Activated CD4-positive, CD25-positive, alpha-beta regulatory T cell treated with anti-CD3 and anti-CD28 coated beads, Interleukin-2, amount 50 U/mL, for 24 hours (primary cell): ENCODE results near the gene DZIP1.
"Not testable (repeated sequence)": the region's sequence is repeated elsewhere in the genome, so short reads cannot be mapped to it uniquely, and the experiment has no call there.

ENCODE experiments used
- ATAC-seq, 2 donors: fragments of 150-1000 bp; cut with Tn5 transposase; one replicate each; pipeline ENCODE4 v1.10.0; 2021; ENCODE audit warnings: mild to moderate bottlenecking in 1 of 2, moderate library complexity in 1 of 2

Gene DZIP1

GRCh38 chr13:95644601-95645052 is at the start of gene DZIP1:
Gene DZIP1, minus strand, starts transcription at chr13:95644706. Its CDS starts 2,677 bp downstream, at chr13:95642029.
- ATAC-seq, result no peak

- ATAC-seq, result not testable (repeated sequence)
Observed at GRCh38 chr13:95690986-95691385, 46.5 kb upstream of the DZIP1 start.

- ATAC-seq, result no peak
Observed at GRCh38 chr13:95689582-95689926, 45.0 kb upstream of the DZIP1 start.

GRCh38 chr13:95684960-95685359 is 40.5 kb upstream of the DZIP1 start:
- not testable (repeated sequence) for ATAC-seq

- no peak for ATAC-seq
Observed at GRCh38 chr13:95684418-95684817, 39.9 kb upstream of the DZIP1 start.

- ATAC-seq, result no peak
Observed at GRCh38 chr13:95679722-95680121, 35.2 kb upstream of the DZIP1 start.

GRCh38 chr13:95678967-95679366 is 34.5 kb upstream of the DZIP1 start:
- no peak for ATAC-seq

GRCh38 chr13:95677564-95678266 is 33.2 kb upstream of the DZIP1 start:
- ATAC-seq, result no peak

- ATAC-seq, result peak; percentile 97
Observed at GRCh38 chr13:95676762-95677563, 32.5 kb upstream of the DZIP1 start, which contains the start of gene DNAJC3. Gene DNAJC3, plus strand, starts transcription at chr13:95677139. Its CDS starts 117 bp downstream, at chr13:95677256.

- ATAC-seq, result no peak
Observed at GRCh38 chr13:95676105-95676761, 31.7 kb upstream of the DZIP1 start.

- no peak for ATAC-seq
Observed at GRCh38 chr13:95671597-95671996, 27.1 kb upstream of the DZIP1 start.

GRCh38 chr13:95667235-95667634 is 22.7 kb upstream of the DZIP1 start:
- not testable (repeated sequence) for ATAC-seq

GRCh38 chr13:95660981-95661581 is 16.6 kb upstream of the DZIP1 start:
- ATAC-seq, result no peak

- no peak for ATAC-seq
Observed at GRCh38 chr13:95659500-95659899, 15.0 kb upstream of the DZIP1 start.

GRCh38 chr13:95656386-95657015 is 12.0 kb upstream of the DZIP1 start:
- ATAC-seq, result no peak

- ATAC-seq, result no peak
Observed at GRCh38 chr13:95652821-95653220, 8.3 kb upstream of the DZIP1 start.

GRCh38 chr13:95652244-95652764 is 7.8 kb upstream of the DZIP1 start:
- no peak for ATAC-seq

- ATAC-seq, result no peak
Observed at GRCh38 chr13:95650696-95651095, 6.2 kb upstream of the DZIP1 start.

- ATAC-seq, result no peak
Observed at GRCh38 chr13:95647321-95647720, 2.8 kb upstream of the DZIP1 start.

GRCh38 chr13:95643936-95644598 is 439 bp downstream of the DZIP1 start:
- ATAC-seq, result no peak

GRCh38 chr13:95643571-95643935 is 953 bp downstream of the DZIP1 start:
- ATAC-seq, result no peak

- no peak for ATAC-seq
Observed at GRCh38 chr13:95642999-95643398, 1.5 kb downstream of the DZIP1 start.
